Stimulated activated CD4-positive, alpha-beta T cell treated with anti-CD3 and anti-CD28 coated beads, Interleukin-12 subunit alpha, Interleukin-12 subunit beta, amount 100 ng/mL, for 4 hours (primary cell): ENCODE results near the gene IMMT.
"Not testable (repeated sequence)": the region's sequence is repeated elsewhere in the genome, so short reads cannot be mapped to it uniquely, and the experiment has no call there.

Experiments used
- DNase-seq: peaks from one replicate; pipeline ENCODE4 v3.0.0-alpha.2; 2020

IMMT gene

GRCh38 chr2:86225581-86225980 is 30.3 kb upstream of the IMMT start:
- peak; percentile 37 for DNase-seq

DNA sequence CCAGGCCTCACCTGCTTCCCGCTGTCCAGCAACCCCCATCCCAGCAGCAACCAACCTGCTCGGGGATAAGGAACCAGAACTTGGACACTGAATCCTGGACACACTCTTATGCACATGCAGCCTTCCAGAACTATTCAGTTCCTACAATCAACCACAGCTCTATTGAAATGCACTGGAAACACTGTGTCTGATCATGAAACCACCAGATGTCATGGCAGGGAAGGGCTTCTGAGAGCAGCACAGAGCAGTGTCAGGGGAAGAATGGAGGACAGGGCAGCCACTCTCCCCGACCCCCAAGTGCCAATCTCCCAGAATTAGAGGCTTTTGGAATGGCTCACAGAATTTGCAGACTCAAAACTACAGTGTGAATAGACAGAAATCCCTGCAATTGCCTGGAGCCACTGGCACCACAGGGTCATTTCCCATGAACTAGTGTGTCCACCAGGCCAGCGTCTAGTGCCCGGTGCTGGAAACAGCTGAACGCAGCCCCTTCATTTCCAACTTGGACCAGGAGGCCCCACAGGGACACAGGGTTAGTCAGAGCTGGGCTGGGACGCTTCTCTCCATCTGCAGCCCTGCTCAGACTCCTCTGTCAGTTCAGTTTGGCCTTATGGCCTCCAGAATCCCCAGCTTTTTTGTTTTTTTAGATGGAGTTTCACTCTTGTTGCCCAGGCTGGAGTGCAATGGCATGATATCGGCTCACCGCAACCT is 29.5 kb upstream of the IMMT start:
- no peak for DNase-seq

- no peak for DNase-seq
These were observed 28.8 kb upstream of the IMMT start for GRCh38 chr2:86223927-86224560.

GRCh38 chr2:86223140-86223926 is 28.1 kb upstream of the IMMT start:
- DNase-seq = no peak

- DNase-seq = peak; percentile 57
These were observed 25.9 kb upstream of the IMMT start for GRCh38 chr2:86221066-86221684.

DNA sequence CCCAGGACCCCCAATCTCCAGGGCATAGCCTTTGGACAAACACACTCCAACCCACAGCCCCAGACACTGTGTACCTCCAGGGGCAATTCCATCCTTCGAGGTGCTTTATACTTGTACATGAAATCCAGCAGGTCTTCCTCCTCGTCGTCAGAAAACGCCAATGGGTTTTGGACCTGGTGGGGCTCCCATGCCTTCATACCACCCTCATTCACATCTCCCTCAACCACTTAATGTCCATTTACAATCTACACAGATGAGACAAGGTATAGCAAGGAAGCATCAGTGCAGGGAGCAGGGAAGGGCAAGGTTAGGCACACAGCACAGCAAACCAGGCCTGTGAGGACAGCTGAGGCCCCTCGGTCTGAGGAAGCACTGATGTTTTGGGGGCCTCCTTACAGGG is 24.6 kb upstream of the IMMT start:
- DNase-seq = no peak

DNA sequence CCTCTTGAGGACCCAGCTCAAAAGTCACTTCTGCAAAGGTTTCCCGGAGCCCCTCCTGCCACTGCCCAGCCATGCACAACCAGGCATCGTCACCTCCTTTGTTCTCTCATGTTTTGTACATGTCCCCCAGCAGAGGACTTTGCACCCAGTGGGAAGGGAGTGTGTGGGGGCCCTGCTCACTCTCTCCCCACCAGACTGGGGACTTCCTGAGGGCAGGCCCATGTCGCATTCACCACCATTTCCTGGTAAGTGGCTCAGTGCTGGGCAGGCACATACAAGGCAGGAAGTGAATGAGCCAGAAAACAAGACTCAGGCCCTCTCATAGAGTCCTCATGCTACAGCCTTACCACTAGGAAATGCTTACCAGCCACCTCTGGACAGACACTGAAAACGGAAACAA is 22.9 kb upstream of the IMMT start:
- no peak for DNase-seq

GRCh38 chr2:86216575-86217555 is 21.6 kb upstream of the IMMT start:
- DNase-seq = no peak

DNA sequence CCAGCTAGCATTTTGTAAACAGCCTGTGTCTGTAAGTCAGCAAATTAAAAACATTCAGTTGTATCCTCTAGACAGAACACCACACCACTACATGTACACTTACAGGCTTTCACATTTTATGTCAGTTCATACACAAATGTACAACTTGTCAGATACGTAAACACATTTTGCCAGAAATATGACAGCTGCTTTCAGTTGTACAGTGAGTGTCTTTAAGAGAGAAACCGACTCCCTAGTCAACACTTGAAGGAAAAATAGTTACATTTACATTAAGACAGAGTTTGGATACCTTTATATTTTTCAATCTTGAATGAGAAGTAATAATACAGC is 19.2 kb upstream of the IMMT start:
- DNase-seq = no peak

DNA sequence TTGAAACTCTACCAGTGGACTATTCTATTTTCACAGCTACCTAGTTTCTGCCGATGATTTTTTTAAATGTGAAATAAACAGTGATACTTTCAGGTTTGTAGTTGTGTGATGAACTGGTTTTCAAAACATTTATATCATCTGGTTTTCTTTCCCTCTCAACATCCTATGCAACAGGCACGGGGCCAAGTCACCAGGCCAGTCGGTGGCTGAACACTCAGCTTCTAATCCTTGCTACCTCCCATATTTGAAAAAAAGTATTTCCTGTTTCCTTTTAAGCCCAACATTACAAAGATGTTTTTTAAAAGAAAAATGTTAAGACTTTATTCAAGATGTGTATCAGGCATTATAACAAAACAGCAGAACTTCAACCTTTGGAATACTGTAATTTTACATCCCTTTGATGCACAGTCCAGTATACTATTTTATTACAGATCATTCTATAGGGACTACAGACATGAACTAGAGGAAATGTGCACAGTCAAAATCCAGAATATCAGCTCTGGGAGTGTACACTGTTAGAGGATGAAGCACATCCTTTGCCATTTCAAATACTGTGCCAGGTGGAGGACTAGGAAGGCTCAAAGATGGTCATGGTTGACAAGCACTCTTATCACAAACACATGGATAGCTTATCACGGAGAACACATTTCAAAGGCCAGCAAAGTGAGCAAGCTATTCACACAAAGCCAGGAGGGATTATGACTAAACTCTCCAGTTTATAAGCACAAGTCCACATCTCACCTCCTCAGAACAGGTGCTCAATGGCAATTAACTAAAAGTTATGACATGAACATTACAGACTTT is 18.6 kb upstream of the IMMT start:
- DNase-seq = no peak

DNA sequence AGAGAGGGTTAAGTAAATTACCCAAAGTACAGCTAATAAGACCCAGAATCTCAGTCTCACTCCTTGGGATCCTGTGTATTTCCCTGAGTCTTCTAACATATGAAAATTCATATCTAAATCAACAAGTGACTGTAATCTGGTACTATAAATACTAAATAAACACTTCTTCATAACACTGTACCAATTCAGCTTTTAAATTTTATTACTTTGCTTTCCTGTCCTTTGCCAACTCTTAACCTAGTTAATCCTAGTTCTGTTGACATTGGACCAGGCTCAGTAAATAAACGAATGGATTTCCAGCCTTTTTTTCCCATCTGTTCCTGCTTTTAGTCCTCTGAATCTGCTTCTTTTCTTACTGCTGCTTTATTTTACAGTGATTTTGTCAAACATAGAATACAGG is 17.8 kb upstream of the IMMT start:
- DNase-seq = no peak

DNA sequence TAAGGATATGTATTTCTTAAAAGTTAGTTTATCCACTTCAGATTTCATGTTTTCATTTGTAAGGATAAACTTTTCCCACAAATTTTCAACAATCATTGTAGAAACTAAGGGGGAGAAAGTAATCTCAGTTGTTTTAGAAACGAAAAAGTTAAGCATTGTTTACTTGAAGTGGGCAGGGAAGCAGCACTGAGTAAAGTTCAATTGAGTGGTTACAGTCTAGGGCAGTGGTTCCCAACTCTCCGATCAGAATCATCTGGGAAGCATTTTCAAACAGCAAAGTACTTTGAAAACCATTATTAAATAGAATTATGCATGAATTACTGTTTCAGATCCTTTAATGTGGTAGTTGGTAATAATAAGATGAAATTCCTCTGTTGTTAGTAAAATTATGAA is 16.5 kb upstream of the IMMT start:
- DNase-seq = no peak

GRCh38 chr2:86211033-86211795 is 16.0 kb upstream of the IMMT start:
- no peak for DNase-seq

GRCh38 chr2:86204458-86204857 is 9.2 kb upstream of the IMMT start:
- DNase-seq = no peak

GRCh38 chr2:86203614-86204013 is 8.4 kb upstream of the IMMT start:
- DNase-seq = no peak

DNA sequence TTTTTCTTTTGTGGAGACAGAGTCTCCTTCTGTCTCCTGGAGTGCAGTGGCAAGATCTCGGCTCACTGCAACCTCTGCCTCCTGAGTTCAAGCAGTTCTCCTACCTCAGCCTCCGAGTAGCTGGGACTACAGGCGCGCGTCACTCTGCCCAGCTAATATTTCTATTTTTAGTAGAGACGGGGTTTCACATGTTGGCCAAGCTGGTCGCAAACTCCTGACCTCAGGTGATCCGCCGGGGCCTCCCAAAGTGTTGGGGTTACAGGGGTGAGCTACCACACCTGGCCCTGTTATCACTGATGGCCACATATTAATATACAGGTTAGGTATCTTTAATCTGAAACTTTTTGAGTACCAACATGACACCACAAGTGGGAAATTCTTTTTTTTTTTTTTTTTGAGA is 7.4 kb upstream of the IMMT start:
- no peak for DNase-seq

DNA sequence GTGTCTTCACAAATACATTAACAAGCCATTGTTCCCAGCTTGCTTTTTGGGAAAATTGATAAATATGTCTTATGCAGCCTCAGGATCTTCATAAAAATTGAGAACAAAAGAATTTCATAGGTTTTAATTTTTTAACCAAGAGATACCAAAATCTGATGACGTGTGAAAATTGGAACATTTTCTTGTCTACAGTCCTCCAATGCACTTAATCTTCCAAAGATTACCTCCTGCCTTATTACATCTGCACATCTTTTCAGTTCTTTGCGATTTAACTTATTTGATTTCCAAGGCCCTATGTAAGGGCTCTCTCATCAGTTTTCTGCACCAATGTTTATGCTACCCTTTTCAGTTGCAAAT is 7.1 kb upstream of the IMMT start:
- no peak for DNase-seq

- DNase-seq = no peak
These were observed 6.5 kb upstream of the IMMT start for GRCh38 chr2:86201671-86202335.

DNA sequence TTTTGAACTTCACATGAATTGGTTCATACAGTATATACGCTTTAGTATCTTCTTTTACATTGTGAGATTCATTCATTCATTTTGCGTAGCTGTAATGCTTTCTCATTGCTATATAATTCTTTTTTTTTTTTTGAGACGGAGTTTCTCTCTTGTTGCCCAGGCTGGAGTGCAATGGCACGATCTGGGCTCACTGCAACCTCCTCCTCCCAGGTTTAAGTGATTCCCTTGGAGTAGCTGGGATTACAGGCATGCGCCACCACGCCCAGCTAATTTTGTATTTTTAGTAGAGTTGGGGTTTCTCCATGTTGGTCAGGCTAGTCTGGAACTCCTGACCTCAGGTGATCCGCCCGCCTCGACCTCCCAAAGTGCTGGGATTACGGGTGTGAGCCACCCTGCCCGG is 5.3 kb upstream of the IMMT start:
- DNase-seq = not testable (repeated sequence)

DNA sequence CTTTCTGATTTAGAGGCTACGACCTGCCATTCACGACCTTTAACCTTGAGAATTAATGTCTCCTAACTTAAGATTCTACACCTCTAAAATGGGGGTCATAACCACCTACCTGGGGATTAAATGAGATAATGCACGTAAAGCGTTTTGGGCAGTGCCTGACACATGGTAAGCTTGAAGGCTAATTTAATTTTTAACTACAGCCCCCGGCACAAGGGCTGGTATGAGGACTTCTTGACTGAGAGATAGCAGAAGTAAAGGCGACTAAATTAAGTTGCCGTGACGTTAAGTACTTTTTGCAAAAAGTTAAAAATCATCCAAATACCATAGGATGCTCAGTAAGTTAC is 4.5 kb upstream of the IMMT start:
- DNase-seq = no peak
